Stimulated activated CD4-positive, alpha-beta T cell treated with anti-CD3 and anti-CD28 coated beads, Interleukin-1b, Interleukin-23, amount 100 ng/mL, for 4 hours (primary cell): ENCODE results near the gene POLR2H.
A peak's percentile ranks its signal among the peaks of the same experiment; 100 is the strongest.

Experiments used
- DNase-seq, 2 donors: peaks; one replicate each; pipeline ENCODE4 v3.0.0-alpha.2; 2020; ENCODE audit warnings: low read depth in 2 of 2

The POLR2H gene

GRCh38 chr3:184352149-184352785 lies 9.2 kb upstream of the POLR2H start:
- DNase-seq = no peak

GRCh38 chr3:184352897-184353545 lies 8.5 kb upstream of the POLR2H start:
- DNase-seq = no peak

- DNase-seq = no peak
Observed at GRCh38 chr3:184353546-184353941, 8.0 kb upstream of the POLR2H start.

- DNase-seq = peak; percentile 63 to 69
Observed at GRCh38 chr3:184354121-184354728, 7.3 kb upstream of the POLR2H start.

- no peak for DNase-seq
Observed at GRCh38 chr3:184354754-184355153, 6.8 kb upstream of the POLR2H start.

- no peak for DNase-seq
Observed at GRCh38 chr3:184355261-184356040, 6.1 kb upstream of the POLR2H start.

GRCh38 chr3:184357248-184358123 lies 4.0 kb upstream of the POLR2H start:
- DNase-seq = no peak

GRCh38 chr3:184358124-184358767 lies 3.3 kb upstream of the POLR2H start:
- no peak for DNase-seq

- DNase-seq = no peak
Observed at GRCh38 chr3:184358921-184359350, 2.6 kb upstream of the POLR2H start.

- DNase-seq = no peak
Observed at GRCh38 chr3:184359610-184360009, 1.9 kb upstream of the POLR2H start.

GRCh38 chr3:184360070-184360928 lies 1.2 kb upstream of the POLR2H start:
- no peak for DNase-seq

GRCh38 chr3:184360929-184361531 lies 480 bp upstream of the POLR2H start:
- no peak for DNase-seq

- DNase-seq = peak in 1 of 2 donors; percentile 41
Observed at GRCh38 chr3:184361932-184362667, 590 bp downstream of the POLR2H start.

- DNase-seq = peak; percentile 84 to 86
Observed at GRCh38 chr3:184362668-184363546, 1.4 kb downstream of the POLR2H start.

- DNase-seq = no peak
Observed at GRCh38 chr3:184366619-184367289, 5.2 kb downstream of the POLR2H start.

GRCh38 chr3:184368116-184368515 lies 6.6 kb downstream of the POLR2H start:
- no peak for DNase-seq

GRCh38 chr3:184368586-184369183 lies 7.2 kb downstream of the POLR2H start:
- no peak for DNase-seq
